Natural killer cell (primary cell): Measurements from ENCODE around the gene NME7. TPM values are rescaled to one million over a fixed set of nuclear protein-coding genes. Genes with fewer than 3 reads are reported as not detected.

Experiments
- ATAC-seq, 3 donors: fragments of 150-1000 bp in 2 of 3; fragments of 200-7000 bp in 1 of 3; cut with Tn5 transposase; 1 replicate in 1 of 3; 2 replicates in 2 of 3; pipeline ENCODE4 v1.10.0; 2021; ENCODE audit warnings: mild to moderate bottlenecking in 2 of 3, moderate library complexity in 2 of 3
- DNase-seq, 2 donors: peaks; one replicate each; pipeline versions ENCODE4 v3.0.0 to v3.0.0-alpha.2; 2013 to 2021; ENCODE audit warnings: mixed read lengths in 1 of 2
- H3K27ac ChIP-seq: one replicate; pipeline ENCODE4 v1.5.1; 2013; ENCODE audit warnings: mild to moderate bottlenecking, low read length
- H3K27me3 ChIP-seq: one replicate; pipeline ENCODE4 v1.6.1; 2013; ENCODE audit warnings: low read length; ENCODE audit not compliant: control insufficient read depth, insufficient read depth
- H3K36me3 ChIP-seq: one replicate; pipeline ENCODE4 v1.6.1; 2013; ENCODE audit warnings: low read length; ENCODE audit not compliant: control insufficient read depth, insufficient read depth
- H3K4me1 ChIP-seq: one replicate; pipeline ENCODE4 v1.6.1; 2013; ENCODE audit warnings: low read length; ENCODE audit not compliant: control insufficient read depth, insufficient read depth
- H3K4me3 ChIP-seq: one replicate; pipeline ENCODE4 v1.5.1; 2013; ENCODE audit warnings: low read length
- H3K9me3 ChIP-seq: one replicate; pipeline ENCODE4 v1.6.1; 2013; ENCODE audit warnings: low read length; ENCODE audit not compliant: control insufficient read depth, insufficient read depth
- H3K27ac Mint-ChIP-seq, 2 donors: one replicate each; pipeline ENCODE4 v1.8.0; 2022; ENCODE audit warnings: mild to moderate bottlenecking in 2 of 2, mixed read lengths in 2 of 2, moderate library complexity in 1 of 2
- H3K27me3 Mint-ChIP-seq, 2 donors: one replicate each; pipeline ENCODE4 v1.8.0; 2022; ENCODE audit warnings: low read depth in 2 of 2, mixed read lengths in 2 of 2
- H3K36me3 Mint-ChIP-seq: one replicate; pipeline ENCODE4 v1.8.0; 2022; ENCODE audit warnings: mixed read lengths
- H3K4me1 Mint-ChIP-seq, 2 donors: one replicate each; pipeline ENCODE4 v1.8.0; 2022; ENCODE audit warnings: mixed read lengths in 2 of 2
- H3K4me3 Mint-ChIP-seq: one replicate; pipeline ENCODE4 v1.8.0; 2022; ENCODE audit warnings: mild to moderate bottlenecking, moderate library complexity, mixed read lengths
- H3K9me3 Mint-ChIP-seq, 2 donors: one replicate each; pipeline ENCODE4 v1.8.0; 2022; ENCODE audit warnings: mixed read lengths in 2 of 2
- WGBS: methylation state at CpG from one replicate; pipeline ENCODE4 v1.1.7; 2013; ENCODE audit warnings: missing lambda C conversion rate; ENCODE audit not compliant: insufficient coverage; 5-methylcytosine and 5-hydroxymethylcytosine counted together
- intact Hi-C: fragments of 100-400 bp; cut with micrococcal nuclease; formaldehyde crosslinking; loops from one replicate; pipeline ENCODE4 v1.14.2; 2022
- total RNA-seq, 4 donors: library from RNA; stranded (reverse); fragments of 120-200 nt in 1 of 4; gene quantifications; one replicate each; pipeline versions ENCODE4 v1.2.3 to v1.2.4, GENCODE V29; 2013 to 2022
- TF ChIP-seq, protein P1 (sequence below): fragments of 200-600 bp; IDR thresholded peaks from one replicate; pipeline ENCODE4 v1.8.0; 2022; ENCODE audit warnings: antibody characterized with exemption

The NME7 gene
- total RNA-seq, 3 donors from 2014 or later (not counting 1 experiment from before 2014, with no cell fraction given): 5.2 to 9.9 (median 9.8) TPM

DNA sequence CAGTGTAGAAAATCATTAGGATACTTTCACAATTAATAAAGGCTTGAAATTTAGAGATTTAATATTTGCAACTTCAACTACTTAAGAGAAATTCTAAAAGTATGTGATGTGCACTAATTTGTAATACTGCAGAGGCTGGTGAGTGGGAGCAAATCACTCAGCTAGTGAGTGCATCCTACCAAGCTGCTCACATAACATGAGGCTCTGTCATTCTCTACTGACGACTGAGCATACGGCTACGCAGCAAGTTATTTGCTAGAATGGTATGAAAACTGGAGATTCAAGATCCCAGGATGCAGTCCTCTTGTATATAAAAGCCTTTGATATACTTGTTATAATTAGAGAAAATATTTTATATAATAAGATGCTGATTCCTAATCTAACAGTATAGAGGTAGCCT lies 171.0 kb downstream of the NME7 start:
- Histone ChIP-seq H3K4me3 (no peak overlapping the region), H3K9me3 (no peaks in the 10 kb centered on the region), H3K36me3 (no peaks in the 10 kb centered on the region), H3K27ac (no peak overlapping the region), H3K4me1 (no peaks in the 10 kb centered on the region), H3K27me3 (no peaks in the 10 kb centered on the region)
- Mint-ChIP-seq H3K27me3 (no peaks in the 10 kb centered on the region), H3K4me3 (no peak overlapping the region), H3K36me3 (no peaks in the 10 kb centered on the region), H3K27ac (no peak overlapping the region), H3K4me1 (peaks cover 8 to 11% of the 10 kb centered on the region in 2 donors), H3K9me3 (no peaks in the 10 kb centered on the region)
- intact Hi-C loops: no loop called here
- DNase-seq (no peak), ATAC-seq (no peak)
- WGBS: no CpG with 5 or more reads among the region's 3 CpGs
- TF ChIP-seq, protein P1, sequence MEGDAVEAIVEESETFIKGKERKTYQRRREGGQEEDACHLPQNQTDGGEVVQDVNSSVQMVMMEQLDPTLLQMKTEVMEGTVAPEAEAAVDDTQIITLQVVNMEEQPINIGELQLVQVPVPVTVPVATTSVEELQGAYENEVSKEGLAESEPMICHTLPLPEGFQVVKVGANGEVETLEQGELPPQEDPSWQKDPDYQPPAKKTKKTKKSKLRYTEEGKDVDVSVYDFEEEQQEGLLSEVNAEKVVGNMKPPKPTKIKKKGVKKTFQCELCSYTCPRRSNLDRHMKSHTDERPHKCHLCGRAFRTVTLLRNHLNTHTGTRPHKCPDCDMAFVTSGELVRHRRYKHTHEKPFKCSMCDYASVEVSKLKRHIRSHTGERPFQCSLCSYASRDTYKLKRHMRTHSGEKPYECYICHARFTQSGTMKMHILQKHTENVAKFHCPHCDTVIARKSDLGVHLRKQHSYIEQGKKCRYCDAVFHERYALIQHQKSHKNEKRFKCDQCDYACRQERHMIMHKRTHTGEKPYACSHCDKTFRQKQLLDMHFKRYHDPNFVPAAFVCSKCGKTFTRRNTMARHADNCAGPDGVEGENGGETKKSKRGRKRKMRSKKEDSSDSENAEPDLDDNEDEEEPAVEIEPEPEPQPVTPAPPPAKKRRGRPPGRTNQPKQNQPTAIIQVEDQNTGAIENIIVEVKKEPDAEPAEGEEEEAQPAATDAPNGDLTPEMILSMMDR: no peak

DNA sequence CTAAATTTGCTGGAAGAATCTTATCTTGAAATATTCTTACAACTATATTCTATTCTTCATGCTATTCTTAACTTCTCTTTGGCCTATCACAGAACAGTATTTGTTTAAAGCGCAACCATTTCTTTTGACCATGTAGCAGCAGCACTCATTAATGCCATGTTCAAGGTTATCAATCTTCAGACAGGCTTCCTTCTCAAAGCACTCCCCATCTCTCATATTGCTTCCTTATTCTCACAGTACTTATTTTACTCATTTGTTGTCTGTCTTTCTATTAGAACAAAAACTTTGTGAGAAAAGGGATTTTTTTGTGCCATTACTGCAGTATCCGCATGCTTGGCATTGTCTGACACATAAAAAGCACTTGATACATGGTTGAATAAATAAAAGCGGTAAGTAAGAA lies 171.4 kb downstream of the NME7 start:
- intact Hi-C loops: no loop called here
- no peaks in the 10 kb centered on the region for H3K27me3 ChIP-seq
- no peak for DNase-seq
- Mint-ChIP-seq H3K4me3 (no peak overlapping the region), H3K9me3 (no peaks in the 10 kb centered on the region), H3K36me3 (no peaks in the 10 kb centered on the region), H3K27ac (no peak overlapping the region), H3K4me1 (peaks cover 8 to 15% of the 10 kb centered on the region in 2 donors), H3K27me3 (no peaks in the 10 kb centered on the region)
- WGBS: 86% methylated on average over 2 of the region's 3 CpGs
- no peak overlapping the region for H3K27ac ChIP-seq
- no peaks in the 10 kb centered on the region for H3K4me1 ChIP-seq
- no peak for ATAC-seq
- no peak overlapping the region for H3K4me3 ChIP-seq
- H3K36me3 ChIP-seq: no peaks in the 10 kb centered on the region
- no peaks in the 10 kb centered on the region for H3K9me3 ChIP-seq
- TF ChIP-seq, protein P1: no peak

DNA sequence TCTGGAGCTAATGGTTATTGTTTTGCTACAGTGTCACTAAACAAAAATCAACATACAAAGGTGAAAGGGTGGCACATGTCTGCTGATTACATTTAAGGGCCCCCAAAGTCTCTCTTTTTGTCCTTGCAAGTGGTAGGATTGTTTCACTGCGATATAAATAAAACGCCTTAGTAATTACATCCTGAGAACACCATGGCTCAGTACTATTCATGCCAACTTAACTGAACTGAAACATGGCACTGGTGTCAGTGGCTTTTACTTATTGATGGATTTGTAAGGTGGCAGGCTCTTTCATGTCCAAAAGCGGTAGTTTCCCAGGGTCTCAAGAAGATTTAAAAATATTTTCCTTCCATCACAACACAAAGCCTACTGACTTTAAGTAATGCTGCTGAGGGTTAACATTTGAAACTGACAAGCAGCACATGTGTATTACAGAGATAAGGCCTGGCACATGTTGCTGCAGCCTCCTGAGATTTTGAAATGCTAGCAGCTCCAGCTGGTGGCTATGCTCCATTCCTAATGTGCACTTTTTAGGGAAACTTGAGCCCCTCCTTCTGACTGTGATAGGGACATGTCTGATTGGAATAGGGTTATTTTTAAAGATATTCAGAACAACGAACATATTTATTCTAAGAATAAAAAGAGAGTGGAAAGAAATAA lies 174.3 kb downstream of the NME7 start:
- ATAC-seq (no peak), DNase-seq (no peak)
- H3K36me3 Mint-ChIP-seq: no peaks in the 10 kb centered on the region
- Histone ChIP-seq H3K4me3 (no peak overlapping the region), H3K27ac (no peak overlapping the region), H3K4me1 (no peaks in the 10 kb centered on the region), H3K36me3 (no peaks in the 10 kb centered on the region), H3K27me3 (no peaks in the 10 kb centered on the region), H3K9me3 (no peaks in the 10 kb centered on the region)
- 83% methylated on average over 1 of the region's 4 CpGs for WGBS
- intact Hi-C loops: no loop called here
- TF ChIP-seq, protein P1: no peak
- H3K27me3 Mint-ChIP-seq: no peaks in the 10 kb centered on the region
- no peak overlapping the region for H3K4me3 Mint-ChIP-seq
- no peak overlapping the region for H3K27ac Mint-ChIP-seq
- peaks cover 5 to 12% of the 10 kb centered on the region in 2 donors for H3K4me1 Mint-ChIP-seq
- H3K9me3 Mint-ChIP-seq: no peaks in the 10 kb centered on the region

DNA sequence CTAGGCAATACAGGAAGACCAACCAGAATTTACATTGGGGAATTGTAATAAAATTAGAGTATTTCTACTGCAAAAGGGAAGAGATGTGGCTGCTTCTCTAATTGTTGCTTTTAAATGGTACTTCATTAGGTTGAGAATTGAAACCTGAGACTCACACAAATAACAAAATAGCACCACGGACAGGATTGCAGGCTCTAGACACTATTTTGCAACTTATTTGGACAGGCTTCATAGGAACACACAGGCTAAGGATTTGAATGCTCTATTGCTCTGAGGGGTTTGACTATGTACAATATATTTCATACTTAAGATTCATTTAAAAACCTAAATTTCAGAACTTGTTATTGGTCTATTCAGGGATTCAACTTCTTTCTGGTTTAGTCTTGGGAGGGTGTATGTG lies 181.5 kb downstream of the NME7 start:
- H3K36me3 Mint-ChIP-seq: no peaks in the 10 kb centered on the region
- WGBS: 100% methylated on average over 1 of the region's 1 CpG
- H3K4me1 Mint-ChIP-seq: no peaks in the 10 kb centered on the region
- H3K27me3 Mint-ChIP-seq: no peaks in the 10 kb centered on the region
- no peaks in the 10 kb centered on the region for H3K9me3 Mint-ChIP-seq
- H3K9me3 ChIP-seq: no peaks in the 10 kb centered on the region
- ATAC-seq: no peak
- H3K27ac Mint-ChIP-seq: no peak overlapping the region
- no peak overlapping the region for H3K4me3 Mint-ChIP-seq
- H3K27me3 ChIP-seq: no peaks in the 10 kb centered on the region
- no peaks in the 10 kb centered on the region for H3K4me1 ChIP-seq
- no peak overlapping the region for H3K4me3 ChIP-seq
- no peaks in the 10 kb centered on the region for H3K36me3 ChIP-seq
- no peak overlapping the region for H3K27ac ChIP-seq
- TF ChIP-seq, protein P1: no peak
- no peak for DNase-seq
- intact Hi-C loops: no loop called here
